ENCODE data around the gene ATP6V0D1. TPM values are rescaled to one million over a fixed set of nuclear protein-coding genes. Genes with fewer than 3 reads are reported as not detected.

The ATP6V0D1 gene
- total RNA-seq, 1 donor, result 158 TPM

DNA sequence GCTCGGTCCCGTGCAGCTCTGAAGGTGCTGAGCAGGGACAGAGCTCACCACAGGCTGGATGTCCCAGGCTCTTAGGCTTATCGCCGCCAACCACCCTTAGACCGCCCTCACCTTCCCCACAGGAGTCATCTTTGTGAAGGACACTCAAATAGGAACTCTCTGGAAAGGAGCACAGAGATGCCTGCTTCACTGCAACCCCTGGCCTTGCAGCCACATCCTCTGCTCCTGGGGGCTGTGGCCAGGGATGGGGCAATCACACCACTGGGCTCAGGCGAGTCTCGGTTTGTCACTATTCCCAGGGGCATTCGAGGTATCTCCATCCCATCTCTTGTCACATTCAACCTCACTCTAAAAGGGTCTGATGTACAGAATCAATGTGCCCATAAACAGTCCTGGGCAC, 75.6 kb downstream of the ATP6V0D1 start:
- Histone ChIP-seq H3K4me3 (ENCODE audit: insufficient read depth, low read length) (no peak overlapping the region), H3K9me3 (ENCODE audit: low read depth, low read length) (no peaks in the 10 kb centered on the region), H3K4me2 (ENCODE audit: insufficient read depth, low read length) (no peak overlapping the region), H3K36me3 (ENCODE audit: insufficient read depth, low read length) (no peaks in the 10 kb centered on the region), H3K4me1 (ENCODE audit: insufficient read depth, low read length) (peaks cover 28% of the 10 kb centered on the region), H4K20me1 (ENCODE audit: insufficient read depth, low read length) (no peaks in the 10 kb centered on the region), H2AFZ (ENCODE audit: low read length) (no peak overlapping the region), H3K27ac (ENCODE audit: low read depth, low read length) (no peak overlapping the region), H3K27me3 (ENCODE audit: insufficient read depth, low read length) (no peaks in the 10 kb centered on the region), H3K79me2 (ENCODE audit: insufficient read depth, low read length) (peaks cover 7% of the 10 kb centered on the region)
- TF ChIP-seq, protein P1, sequence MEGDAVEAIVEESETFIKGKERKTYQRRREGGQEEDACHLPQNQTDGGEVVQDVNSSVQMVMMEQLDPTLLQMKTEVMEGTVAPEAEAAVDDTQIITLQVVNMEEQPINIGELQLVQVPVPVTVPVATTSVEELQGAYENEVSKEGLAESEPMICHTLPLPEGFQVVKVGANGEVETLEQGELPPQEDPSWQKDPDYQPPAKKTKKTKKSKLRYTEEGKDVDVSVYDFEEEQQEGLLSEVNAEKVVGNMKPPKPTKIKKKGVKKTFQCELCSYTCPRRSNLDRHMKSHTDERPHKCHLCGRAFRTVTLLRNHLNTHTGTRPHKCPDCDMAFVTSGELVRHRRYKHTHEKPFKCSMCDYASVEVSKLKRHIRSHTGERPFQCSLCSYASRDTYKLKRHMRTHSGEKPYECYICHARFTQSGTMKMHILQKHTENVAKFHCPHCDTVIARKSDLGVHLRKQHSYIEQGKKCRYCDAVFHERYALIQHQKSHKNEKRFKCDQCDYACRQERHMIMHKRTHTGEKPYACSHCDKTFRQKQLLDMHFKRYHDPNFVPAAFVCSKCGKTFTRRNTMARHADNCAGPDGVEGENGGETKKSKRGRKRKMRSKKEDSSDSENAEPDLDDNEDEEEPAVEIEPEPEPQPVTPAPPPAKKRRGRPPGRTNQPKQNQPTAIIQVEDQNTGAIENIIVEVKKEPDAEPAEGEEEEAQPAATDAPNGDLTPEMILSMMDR (IDR thresholded peaks at IDR 0.05; ENCODE audit: extremely low read depth, low read depth, low read length), result no peak
- peak; percentile 64 for DNase-seq (ENCODE audit: insufficient read length, low spot score, missing footprints)

DNA sequence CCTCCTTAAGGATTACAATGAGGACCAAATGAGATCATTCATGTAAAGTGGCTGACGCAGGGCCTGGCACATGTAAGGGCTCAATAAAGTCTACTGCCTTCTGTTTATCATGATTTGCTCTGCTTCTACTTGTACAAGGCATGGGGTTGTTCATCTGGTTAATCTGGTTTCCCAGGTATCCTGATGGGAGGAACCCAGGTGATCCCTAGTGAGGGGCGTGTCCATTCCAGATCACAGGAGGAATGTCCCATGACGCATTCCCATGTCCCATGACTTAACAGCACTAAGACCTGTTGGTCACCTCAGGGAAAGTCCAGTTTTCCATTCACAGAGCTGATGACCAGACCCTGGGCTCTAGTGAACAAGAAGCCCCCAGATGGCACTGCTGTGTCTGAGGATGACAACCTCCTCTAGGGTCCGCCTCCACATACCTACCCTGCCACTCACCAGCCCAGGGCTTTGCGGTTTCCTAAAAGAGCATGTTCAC, 76.2 kb downstream of the ATP6V0D1 start:
- H3K4me1 ChIP-seq (ENCODE audit: insufficient read depth, low read length), result peaks cover 28% of the 10 kb centered on the region
- peaks cover 2% of the 10 kb centered on the region for H3K79me2 ChIP-seq (ENCODE audit: insufficient read depth, low read length)
- no peak overlapping the region for H3K4me2 ChIP-seq (ENCODE audit: insufficient read depth, low read length)
- no peak overlapping the region for H3K4me3 ChIP-seq (ENCODE audit: insufficient read depth, low read length)
- no peaks in the 10 kb centered on the region for H4K20me1 ChIP-seq (ENCODE audit: insufficient read depth, low read length)
- no peaks in the 10 kb centered on the region for H3K9me3 ChIP-seq (ENCODE audit: low read depth, low read length)
- no peak overlapping the region for H2AFZ ChIP-seq (ENCODE audit: low read length)
- TF ChIP-seq, protein P1 (IDR thresholded peaks at IDR 0.05; ENCODE audit: extremely low read depth, low read depth, low read length), result no peak
- peak; percentile 58 for DNase-seq (ENCODE audit: insufficient read length, low spot score, missing footprints)
- no peaks in the 10 kb centered on the region for H3K27me3 ChIP-seq (ENCODE audit: insufficient read depth, low read length)
- H3K27ac ChIP-seq (ENCODE audit: low read depth, low read length), result no peak overlapping the region
- no peaks in the 10 kb centered on the region for H3K36me3 ChIP-seq (ENCODE audit: insufficient read depth, low read length)

DNA sequence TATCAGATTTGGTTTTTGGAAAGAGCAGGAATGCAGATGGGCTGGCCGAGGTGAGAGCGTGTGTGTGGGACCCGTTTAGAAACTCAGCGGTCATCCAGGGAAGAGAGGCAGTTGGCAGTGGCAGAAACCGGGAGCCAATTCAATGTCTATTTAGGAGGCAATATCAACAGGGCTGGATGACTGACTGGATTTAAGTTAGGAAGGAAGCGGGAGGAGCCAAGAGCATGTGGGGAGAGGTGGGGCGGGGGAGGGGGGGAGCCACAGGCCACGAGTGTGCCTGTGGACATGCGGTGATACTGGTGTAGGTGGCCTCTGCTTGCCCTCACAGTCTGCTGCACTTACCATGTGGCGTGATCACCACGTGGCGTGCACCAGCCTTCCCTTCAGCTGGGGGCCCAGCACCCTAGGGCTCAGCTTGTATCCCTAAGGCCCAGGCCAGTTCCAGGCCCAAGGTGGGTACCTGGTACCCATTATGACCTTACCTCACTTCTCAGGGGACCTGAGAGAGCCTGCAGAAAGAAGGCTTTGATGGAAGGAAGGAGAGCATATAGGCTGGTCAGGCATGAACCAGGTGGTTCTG, 76.9 kb downstream of the ATP6V0D1 start:
- no peak overlapping the region for H3K4me3 ChIP-seq (ENCODE audit: insufficient read depth, low read length)
- TF ChIP-seq, protein P1 (IDR thresholded peaks at IDR 0.05; ENCODE audit: extremely low read depth, low read depth, low read length), result no peak
- peaks cover 28% of the 10 kb centered on the region for H3K4me1 ChIP-seq (ENCODE audit: insufficient read depth, low read length)
- H2AFZ ChIP-seq (ENCODE audit: low read length), result no peak overlapping the region
- H3K27ac ChIP-seq (ENCODE audit: low read depth, low read length), result no peak overlapping the region
- no peaks in the 10 kb centered on the region for H3K36me3 ChIP-seq (ENCODE audit: insufficient read depth, low read length)
- DNase-seq (ENCODE audit: insufficient read length, low spot score, missing footprints), result peak; percentile 65
- H3K79me2 ChIP-seq (ENCODE audit: insufficient read depth, low read length), result peaks cover 2% of the 10 kb centered on the region
- no peaks in the 10 kb centered on the region for H3K9me3 ChIP-seq (ENCODE audit: low read depth, low read length)
- H3K27me3 ChIP-seq (ENCODE audit: insufficient read depth, low read length), result no peaks in the 10 kb centered on the region
- no peaks in the 10 kb centered on the region for H4K20me1 ChIP-seq (ENCODE audit: insufficient read depth, low read length)
- no peak overlapping the region for H3K4me2 ChIP-seq (ENCODE audit: insufficient read depth, low read length)

DNA sequence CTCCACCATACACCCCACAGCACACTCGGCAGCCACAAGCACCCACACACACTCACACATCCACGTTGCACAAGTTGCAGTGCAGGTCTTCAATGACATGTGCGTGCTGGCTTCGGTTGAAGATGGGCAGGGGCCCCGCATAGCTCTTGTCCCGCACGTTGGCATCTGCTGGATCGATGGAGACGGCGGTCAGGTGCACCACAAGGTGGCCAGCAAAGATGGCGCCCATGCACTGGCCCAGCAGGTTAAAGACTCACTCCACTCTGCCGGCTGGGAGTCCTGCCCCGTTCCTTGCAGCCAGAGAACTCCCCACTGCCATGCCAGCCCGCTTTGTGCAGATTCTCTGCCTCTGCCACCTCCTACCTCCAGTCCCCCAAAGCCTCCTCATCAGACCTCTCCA, 80.1 kb downstream of the ATP6V0D1 start:
- Histone ChIP-seq H2AFZ (ENCODE audit: low read length) (no peak overlapping the region), H3K4me2 (ENCODE audit: insufficient read depth, low read length) (no peak overlapping the region), H3K27ac (ENCODE audit: low read depth, low read length) (no peak overlapping the region), H3K9me3 (ENCODE audit: low read depth, low read length) (no peaks in the 10 kb centered on the region), H3K79me2 (ENCODE audit: insufficient read depth, low read length) (no peaks in the 10 kb centered on the region), H3K4me1 (ENCODE audit: insufficient read depth, low read length) (peaks cover 17% of the 10 kb centered on the region), H3K4me3 (ENCODE audit: insufficient read depth, low read length) (no peak overlapping the region), H4K20me1 (ENCODE audit: insufficient read depth, low read length) (no peaks in the 10 kb centered on the region), H3K27me3 (ENCODE audit: insufficient read depth, low read length) (no peaks in the 10 kb centered on the region), H3K36me3 (ENCODE audit: insufficient read depth, low read length) (no peaks in the 10 kb centered on the region)
- TF ChIP-seq, protein P1 (IDR thresholded peaks at IDR 0.05; ENCODE audit: extremely low read depth, low read depth, low read length), result no peak
- DNase-seq (ENCODE audit: insufficient read length, low spot score, missing footprints), result peak; percentile 5

All from osteoblast (primary cell).